ENCODE results near the gene COG4.

COG4 gene

DNA sequence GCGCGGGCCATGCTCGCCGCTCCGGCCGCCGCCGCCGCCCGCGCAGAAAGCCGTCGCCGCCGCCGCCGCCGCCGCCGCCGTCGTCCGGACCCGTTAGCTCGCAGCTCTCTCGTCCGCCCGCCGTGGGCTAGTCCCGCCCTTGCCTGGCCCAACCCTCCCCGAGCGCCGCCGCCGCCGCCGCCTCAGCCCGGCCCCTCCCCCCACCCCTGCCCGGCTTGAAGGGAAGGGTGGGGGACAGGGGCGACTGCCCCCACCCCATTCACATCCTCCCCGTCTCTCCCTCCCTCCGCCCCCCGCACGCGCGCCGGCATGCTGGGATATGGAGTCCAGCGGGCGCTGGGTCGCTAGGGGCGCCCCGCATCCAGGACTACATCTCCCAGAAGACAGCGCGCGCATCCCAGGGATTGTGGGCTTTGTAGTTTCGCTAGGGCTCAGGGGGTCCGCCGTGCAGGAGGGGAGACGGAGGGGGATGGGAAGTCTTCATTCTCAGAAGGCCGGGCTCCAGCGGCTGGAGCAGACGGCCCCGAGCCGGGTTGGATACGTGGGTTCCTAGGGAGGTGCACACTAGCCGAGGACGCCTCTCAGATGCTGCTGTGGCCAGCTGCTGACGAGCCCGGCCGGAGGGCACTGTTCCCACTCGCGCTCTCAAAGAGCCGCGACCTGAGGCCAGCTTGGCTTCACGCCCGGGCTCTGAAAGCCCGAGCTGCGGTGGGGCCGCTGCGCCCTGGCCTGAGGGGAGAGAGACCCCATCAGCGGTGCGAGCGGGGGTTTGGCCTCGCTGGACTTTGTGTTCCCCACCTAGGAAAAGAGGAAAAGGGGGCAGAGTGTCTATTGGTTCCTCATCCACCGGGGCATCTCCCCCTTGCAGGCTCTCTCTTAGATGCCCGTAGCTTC, 84.1 kb downstream of the COG4 start, which contains the start of gene ST3GAL2:
Gene ST3GAL2, minus strand, starts transcription at position 132 of the 894 bp plus-strand sequence. CDS start 40,570 bp downstream, outside the sequence.
- no peaks in the 10 kb centered on the region for H3K27me3 ChIP-seq
- H3K9me3 ChIP-seq (replicated peaks in 1 of 11), result no peaks in the 10 kb centered on the region
- H3K9ac ChIP-seq, result peak within 1 kb of the TSS; percentile 78 to 95 (median 84)
- peaks cover 43 to 49% (median 46%) of the 10 kb centered on the region in 10 experiments for H3K4me1 ChIP-seq
- H3K27ac ChIP-seq, result peak within 1 kb of the TSS; percentile 37 to 88 (median 79); a peak in 21 of 22 replicates
- H3K4me2 ChIP-seq, result peak within 1 kb of the TSS; percentile 91 to 100 (median 99)
- no peak for TF ChIP-seq Cebpa-rat (IDR thresholded peaks at IDR 0.05)
- H4K20me1 ChIP-seq, result peaks cover 6 to 38% (median 19%) of the 10 kb centered on the region in 11 experiments; a peak in 17 of 22 replicates
- H3K4me3 ChIP-seq, result peak within 1 kb of the TSS; percentile 72 to 85 (median 79)
- peaks cover 6 to 13% (median 10%) of the 10 kb centered on the region in 11 experiments; a peak in 15 of 22 replicates for H3K36me3 ChIP-seq

DNA sequence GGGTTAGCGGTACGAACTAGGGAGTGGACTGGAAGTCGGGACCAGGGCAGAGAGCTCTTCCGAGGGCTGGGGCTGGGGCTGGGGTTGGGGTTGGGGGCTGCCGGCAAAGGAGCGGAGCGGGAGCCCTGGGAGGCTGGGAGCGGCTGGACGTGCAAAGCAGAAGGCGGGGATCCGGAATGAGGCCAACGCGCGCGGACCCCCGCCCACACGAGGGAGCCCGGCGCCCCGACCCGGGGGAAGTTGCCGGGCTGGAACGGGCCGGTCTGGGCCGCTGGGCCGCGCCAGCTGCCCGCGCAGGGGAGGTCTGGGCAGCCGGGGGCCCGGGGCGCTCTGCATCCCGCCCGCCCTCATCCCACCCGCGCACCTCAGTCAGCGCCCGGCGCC, 84.8 kb downstream of the COG4 start:
- Histone ChIP-seq H3K9me3 (replicated peaks in 1 of 11) (no peaks in the 10 kb centered on the region), H4K20me1 (peaks cover 6 to 44% (median 24%) of the 10 kb centered on the region in 11 experiments; a peak in 18 of 22 replicates), H3K36me3 (peaks cover 6 to 16% (median 10%) of the 10 kb centered on the region in 11 experiments; a peak in 15 of 22 replicates), H3K9ac (peak overlapping the region; percentile 78 to 95 (median 84)), H3K4me2 (peak overlapping the region; percentile 86 to 100 (median 98)), H3K27ac (peak overlapping the region in 10 of 11 experiments; percentile 66 to 88 (median 80); a peak in 19 of 22 replicates), H3K4me1 (peaks cover 49 to 56% (median 53%) of the 10 kb centered on the region in 10 experiments), H3K4me3 (peak overlapping the region; percentile 72 to 85 (median 79)), H3K27me3 (no peaks in the 10 kb centered on the region)
- TF ChIP-seq Cebpa-rat (IDR thresholded peaks at IDR 0.05), result no peak

DNA sequence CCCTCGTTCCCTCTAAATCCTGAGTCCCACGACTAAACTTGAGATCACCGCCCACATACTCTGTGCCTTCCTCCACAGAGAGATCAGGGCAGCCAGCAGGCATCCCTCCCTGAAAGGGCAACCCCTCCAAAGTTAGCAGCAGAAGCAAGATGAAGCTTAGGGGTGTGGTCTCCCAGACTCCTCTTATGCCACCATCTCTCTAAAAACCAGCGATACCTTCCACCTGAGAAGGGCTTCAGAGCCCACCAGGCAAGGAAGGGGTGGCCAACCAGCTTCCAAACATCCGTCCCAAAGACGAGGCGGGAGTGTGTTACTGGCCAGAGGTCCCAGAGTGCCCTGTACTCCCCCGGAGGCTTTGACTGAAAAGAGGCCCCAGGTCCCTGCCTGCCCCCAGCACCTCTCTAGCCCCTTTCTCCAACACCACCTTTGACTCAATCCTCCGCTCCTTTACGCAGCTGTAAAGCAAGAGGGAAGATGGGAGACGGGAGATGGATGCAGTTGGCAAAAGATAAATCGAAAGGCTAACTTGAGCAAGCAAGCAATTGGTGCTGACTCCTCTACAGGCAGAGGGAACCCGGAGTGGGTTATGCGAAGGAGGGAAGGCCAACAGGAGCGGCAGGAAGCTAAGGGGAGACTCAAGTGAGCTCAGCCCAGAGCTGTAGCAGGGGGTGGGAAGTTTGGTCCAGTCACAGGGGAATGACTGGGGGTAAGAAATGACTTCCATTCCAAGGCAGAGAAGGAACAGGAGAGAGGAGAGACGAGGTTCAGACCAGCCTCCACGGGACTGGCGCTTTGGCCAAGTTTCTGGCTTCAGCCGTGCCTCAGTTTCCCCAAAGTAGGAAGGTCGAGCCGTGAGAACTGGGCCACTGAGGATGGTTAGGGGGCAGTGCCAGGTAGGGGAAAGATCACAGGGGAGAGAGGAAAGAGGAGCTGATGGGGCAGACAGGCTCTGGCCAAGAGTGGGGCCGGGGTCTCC, 85.5 kb downstream of the COG4 start:
- H3K4me2 ChIP-seq, result peak overlapping the region; percentile 86 to 100 (median 98)
- H3K27ac ChIP-seq, result peak overlapping the region in 10 of 11 experiments; percentile 66 to 88 (median 80); a peak in 19 of 22 replicates

DNA sequence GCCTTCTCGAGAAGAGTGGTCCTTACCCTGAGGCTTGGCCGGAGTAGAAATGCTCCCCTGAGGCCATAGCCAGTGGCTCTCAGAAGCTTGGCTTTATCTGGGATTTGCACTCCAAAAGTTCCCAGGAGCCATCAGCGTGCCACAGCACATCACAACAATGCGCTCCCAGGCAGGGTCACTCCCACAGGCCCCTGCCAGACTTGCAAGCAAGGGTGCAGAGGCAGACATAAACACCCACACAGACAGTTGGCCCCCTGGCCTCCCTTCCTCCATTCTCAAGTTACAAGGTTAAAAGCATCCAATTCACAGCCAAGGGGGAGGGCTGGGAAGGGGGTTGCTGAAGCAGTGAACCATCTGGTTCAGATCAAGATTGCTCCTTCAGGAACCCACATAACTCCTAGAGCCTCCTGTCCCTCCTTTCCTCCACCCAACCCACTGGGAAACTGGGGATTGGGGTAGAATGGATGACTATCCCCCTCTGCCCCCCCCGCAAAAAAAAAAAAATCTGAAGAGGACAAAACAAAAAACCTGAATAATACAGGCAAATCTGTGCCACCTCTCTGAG, 86.3 kb downstream of the COG4 start:
- no peak for TF ChIP-seq Cebpa-rat (IDR thresholded peaks at IDR 0.05)
- peak overlapping the region in 8 of 11 experiments; percentile 76 to 88 (median 82); a peak in 15 of 22 replicates for H3K27ac ChIP-seq
- H3K27me3 ChIP-seq, result no peaks in the 10 kb centered on the region
- peak overlapping the region; percentile 86 to 100 (median 98) for H3K4me2 ChIP-seq
- H3K4me1 ChIP-seq, result peaks cover 64 to 70% (median 68%) of the 10 kb centered on the region in 10 experiments
- H4K20me1 ChIP-seq, result peaks cover 6 to 56% (median 33%) of the 10 kb centered on the region in 11 experiments; a peak in 18 of 22 replicates
- peaks cover 6 to 16% (median 10%) of the 10 kb centered on the region in 11 experiments; a peak in 15 of 22 replicates for H3K36me3 ChIP-seq
- peak overlapping the region; percentile 72 to 85 (median 79) for H3K4me3 ChIP-seq
- H3K9ac ChIP-seq, result peak overlapping the region; percentile 78 to 95 (median 84); a peak in 19 of 22 replicates
- no peaks in the 10 kb centered on the region for H3K9me3 ChIP-seq (replicated peaks in 1 of 11)

More for the DNA sequence above, 85.5 kb downstream of the COG4 start:
- peaks cover 6 to 16% (median 10%) of the 10 kb centered on the region in 11 experiments; a peak in 15 of 22 replicates for H3K36me3 ChIP-seq
- peaks cover 6 to 51% (median 31%) of the 10 kb centered on the region in 11 experiments; a peak in 18 of 22 replicates for H4K20me1 ChIP-seq
- peaks cover 56 to 63% (median 60%) of the 10 kb centered on the region in 10 experiments for H3K4me1 ChIP-seq
- no peaks in the 10 kb centered on the region for H3K27me3 ChIP-seq
- peak overlapping the region; percentile 78 to 95 (median 84) for H3K9ac ChIP-seq
- no peak for TF ChIP-seq Cebpa-rat (IDR thresholded peaks at IDR 0.05)
- H3K4me3 ChIP-seq, result peak overlapping the region; percentile 72 to 85 (median 79)
- no peaks in the 10 kb centered on the region for H3K9me3 ChIP-seq (replicated peaks in 1 of 11)

DNA sequence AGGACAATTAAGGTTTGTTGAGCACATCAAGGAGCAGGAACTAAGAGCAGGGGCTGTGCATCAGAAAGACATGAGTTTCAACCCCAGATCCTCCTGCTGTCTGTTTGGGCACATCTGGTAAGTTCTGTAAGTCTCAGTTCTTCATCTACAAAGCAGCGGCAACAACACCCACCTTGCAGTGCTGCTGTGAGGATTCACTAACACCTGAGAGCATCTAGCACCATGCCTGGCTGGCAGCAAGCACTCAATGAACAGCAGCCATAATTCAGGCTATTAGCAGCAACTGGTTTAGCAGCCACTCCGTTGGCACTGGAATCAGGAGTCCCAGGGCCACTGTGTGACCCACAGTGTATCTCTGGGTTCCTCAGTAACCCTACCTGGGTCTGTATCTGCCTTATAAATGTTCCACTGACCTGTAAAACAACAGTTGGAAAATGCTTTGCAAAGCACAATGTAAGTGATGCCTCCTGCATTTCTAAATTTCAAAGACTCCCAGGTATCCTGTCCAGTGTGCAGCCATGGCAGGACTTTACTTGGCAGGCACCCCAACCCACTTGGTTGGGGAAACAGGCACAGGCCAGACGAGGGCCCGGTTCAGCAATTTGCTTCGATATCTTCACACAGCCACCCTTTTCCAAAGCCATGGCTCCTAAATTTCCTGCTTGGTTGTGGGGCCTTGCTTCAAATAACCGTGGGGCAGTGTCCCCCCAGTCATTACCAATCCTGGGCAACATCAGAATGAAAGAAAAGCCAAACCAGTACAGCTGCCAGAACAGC, 88.7 kb downstream of the COG4 start:
- H3K36me3 ChIP-seq, result peaks cover 6 to 16% (median 10%) of the 10 kb centered on the region in 11 experiments; a peak in 15 of 22 replicates
- TF ChIP-seq Cebpa-rat (IDR thresholded peaks at IDR 0.05), result no peak
- peaks cover 81 to 88% (median 85%) of the 10 kb centered on the region in 10 experiments for H3K4me1 ChIP-seq
- H3K4me2 ChIP-seq, result peak overlapping the region; percentile 80 to 99 (median 97)
- peak overlapping the region in 6 of 11 experiments; percentile 88 to 98 (median 94); a peak in 11 of 22 replicates for H3K27ac ChIP-seq
- H3K9me3 ChIP-seq (replicated peaks in 1 of 11), result no peaks in the 10 kb centered on the region
- H3K9ac ChIP-seq, result peak overlapping the region in 3 of 11 experiments; percentile 52 to 83 (median 79); a peak in 5 of 22 replicates
- H4K20me1 ChIP-seq, result peaks cover 6 to 65% (median 33%) of the 10 kb centered on the region in 11 experiments; a peak in 18 of 22 replicates
- no peaks in the 10 kb centered on the region for H3K27me3 ChIP-seq
- no peak overlapping the region for H3K4me3 ChIP-seq

DNA sequence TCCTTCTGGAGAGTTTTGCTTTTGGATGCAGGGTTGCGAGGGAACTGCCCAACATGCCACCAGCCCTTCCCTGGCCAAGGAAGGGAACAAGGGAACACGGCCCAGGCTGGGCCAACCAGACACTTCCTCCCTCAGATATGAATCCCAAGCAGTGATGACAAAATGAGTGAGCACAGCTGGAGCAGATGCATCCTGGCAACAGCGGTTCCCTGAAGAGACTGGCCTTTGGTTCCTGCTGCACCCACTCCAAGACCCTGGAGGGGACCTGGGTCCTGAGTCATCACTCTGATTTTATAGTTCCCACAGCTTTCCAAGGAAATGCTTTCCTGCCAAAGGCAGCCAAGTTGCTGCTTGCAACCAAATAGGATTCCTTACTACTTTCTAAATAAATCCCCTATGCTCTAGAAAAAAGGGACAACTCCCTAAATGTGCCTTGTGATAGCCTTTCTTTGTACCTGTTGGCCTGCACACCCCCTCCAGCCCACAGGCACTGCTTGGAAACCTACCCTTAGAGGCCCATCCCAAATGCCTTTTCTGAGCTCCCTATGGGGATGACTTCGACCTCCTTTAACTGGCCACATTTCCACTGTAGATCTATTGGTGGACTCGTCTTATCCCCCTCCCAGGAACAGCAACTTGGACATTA, 89.8 kb downstream of the COG4 start:
- H3K27me3 ChIP-seq, result no peaks in the 10 kb centered on the region
- H3K4me1 ChIP-seq, result peaks cover 89 to 96% (median 93%) of the 10 kb centered on the region in 10 experiments
- no peaks in the 10 kb centered on the region for H3K9me3 ChIP-seq (replicated peaks in 1 of 11)
- no peak for TF ChIP-seq Cebpa-rat (IDR thresholded peaks at IDR 0.05)
- peak overlapping the region; percentile 4 to 83 (median 62); a peak in 20 of 22 replicates for H3K9ac ChIP-seq
- peak overlapping the region; percentile 80 to 99 (median 97) for H3K4me2 ChIP-seq
- H3K4me3 ChIP-seq, result peak overlapping the region in 4 of 10 experiments; percentile 20 to 48 (median 30); a peak in 6 of 20 replicates
- H3K27ac ChIP-seq, result peak overlapping the region in 10 of 11 experiments; percentile 68 to 98 (median 93); a peak in 20 of 22 replicates
- peaks cover 6 to 71% (median 33%) of the 10 kb centered on the region in 11 experiments; a peak in 18 of 22 replicates for H4K20me1 ChIP-seq
- H3K36me3 ChIP-seq, result peaks cover 6 to 16% (median 10%) of the 10 kb centered on the region in 11 experiments; a peak in 15 of 22 replicates

All from BLaER1 treated with 17β-estradiol and CSF1 and Interleukin-3, amounts not matched to agents 10 nM and 100 nM (cell line).